H1 (cell line): ENCODE data around the gene SPAG5. TPM values are rescaled to one million over a fixed set of nuclear protein-coding genes. Genes with fewer than 3 reads are reported as not detected.

Experiments
- CHD1 ChIP-seq: IDR thresholded peaks from 2 replicates; pipeline ENCODE4 v1.6.1; 2012; ENCODE audit warnings: low read depth, low read length, improper control_type of control experiment
- EZH2 ChIP-seq: fragments of 200-600 bp; sonication (generic); IDR thresholded peaks from 2 replicates; pipeline ENCODE4 v1.7.1; 2012; ENCODE audit warnings: low read depth, mild to moderate bottlenecking, moderate library complexity, low read length, inconsistent platforms; ENCODE audit not compliant: severe bottlenecking
- GTF2F1 ChIP-seq: IDR thresholded peaks from 2 replicates; pipeline ENCODE4 v1.6.1; 2012; ENCODE audit warnings: low read depth, low read length, improper control_type of control experiment, borderline replicate concordance
- MAX ChIP-seq: IDR thresholded peaks from 2 replicates; pipeline ENCODE4 v1.6.1; 2012; ENCODE audit warnings: inconsistent platforms
- POU5F1 ChIP-seq: IDR thresholded peaks from 2 replicates; pipeline ENCODE4 v1.6.1; 2011; ENCODE audit warnings: low read depth, mild to moderate bottlenecking, low read length, moderate library complexity
- SP1 ChIP-seq: IDR thresholded peaks from 2 replicates; pipeline ENCODE4 v1.6.1; 2011; ENCODE audit warnings: low read depth, low read length
- polyA plus RNA-seq, 7 experiments: library from polyadenylated mRNA; depleted of rRNA in 3 of 7; stranded (reverse) in 5 of 7; unstranded in 2 of 7; fragments of >200 nt in 5 of 7; fragments of 200-250 nt in 2 of 7; gene quantifications; 1 replicate in 5 of 7; 2 replicates in 1 of 7; 4 replicates in 1 of 7; pipeline versions ENCODE4 v1.2.1 to v1.2.3, GENCODE V29; 2011 to 2013; ENCODE audit warnings: missing spikeins in 2 of 7, mixed read lengths in 2 of 7
- total RNA-seq: library from RNA; stranded (reverse); fragmentation: NEBNext Ultra II Directional; extraction: Animal tissue kit (Norgen Biotek cat#: 25700); gene quantifications from 2 replicates; pipeline ENCODE4 v1.2.1, GENCODE V29; 2021

Gene SPAG5
- total and polyA plus RNA-seq, 2 of the 8 experiments (the other 6 are each of a cell fraction or from before 2014, with no cell fraction given) = 57.1 to 129 TPM

- no peak for TF ChIP-seq EZH2
- TF ChIP-seq MAX = no peak
- no peak for TF ChIP-seq GTF2F1
- TF ChIP-seq CHD1 = no peak
- TF ChIP-seq SP1 = no peak
- TF ChIP-seq POU5F1 = no peak
Observed at GRCh38 chr17:28549236-28550132, 49.3 kb downstream of the SPAG5 start (continued).
